HepG2 (cell line): ENCODE measurements around the gene MRPL27. TPM values are rescaled to one million over a fixed set of nuclear protein-coding genes. Genes with fewer than 3 reads are reported as not detected.

ENCODE experiments used
- AHDC1 ChIP-seq: sonication (generic); formaldehyde crosslinking; IDR thresholded peaks from 2 replicates; pipeline ENCODE4 v1.5.1; 2020; ENCODE audit warnings: mild to moderate bottlenecking, missing genetic modification reagents, borderline replicate concordance
- FOXP1 ChIP-seq, 2 experiments: fragments of 450-650 bp in 1 of 2; IDR thresholded peaks; 2 replicates each; pipeline ENCODE4 v1.6.1; 2017 to 2018; ENCODE audit warnings: antibody characterized with exemption in 1 of 2
- KAT2B ChIP-seq: fragments of 150-350 bp; IDR thresholded peaks from 2 replicates; pipeline ENCODE4 v1.6.1; 2014; ENCODE audit warnings: low read depth, low read length, borderline replicate concordance
- MEIS2 ChIP-seq: sonication (generic); formaldehyde crosslinking; IDR thresholded peaks from 2 replicates; pipeline ENCODE4 v1.9.0; 2021; ENCODE audit warnings: mild to moderate bottlenecking, missing genetic modification reagents
- SMARCC2 ChIP-seq: fragments of 450-650 bp; IDR thresholded peaks from 2 replicates; pipeline ENCODE4 v1.6.1; 2017; ENCODE audit warnings: antibody characterized with exemption, mild to moderate bottlenecking
- ZBTB42 ChIP-seq: sonication (generic); formaldehyde crosslinking; IDR thresholded peaks from 2 replicates; pipeline ENCODE4 v1.5.0; 2020; ENCODE audit warnings: mild to moderate bottlenecking, missing genetic modification reagents
- ZBTB7B ChIP-seq: sonication (generic); formaldehyde crosslinking; IDR thresholded peaks from 2 replicates; pipeline ENCODE4 v1.4.0; 2020; ENCODE audit warnings: missing genetic modification reagents
- ZNF160 ChIP-seq: sonication (generic); formaldehyde crosslinking; IDR thresholded peaks from 2 replicates; pipeline ENCODE4 v1.8.0; 2022; ENCODE audit warnings: mild to moderate bottlenecking, inconsistent platforms, missing genetic modification reagents
- ZNF674 ChIP-seq: sonication (generic); formaldehyde crosslinking; IDR thresholded peaks from 2 replicates; pipeline ENCODE4 v1.5.0; 2020; ENCODE audit warnings: low read depth, mild to moderate bottlenecking, missing genetic modification reagents
- polyA plus RNA-seq, 8 experiments: library from polyadenylated mRNA; depleted of rRNA in 3 of 8; stranded (reverse) in 7 of 8; unstranded in 1 of 8; fragments of >200 nt; fragmentation: Illumina TruSeq in 4 of 8; extraction: Trizol in 4 of 8; gene quantifications; 2 replicates each; pipeline versions ENCODE4 v1.2.1 to v1.2.3, GENCODE V29; 2011 to 2016; ENCODE audit warnings: low read depth in 4 of 8, missing spikeins in 1 of 8, mixed read lengths in 1 of 8; ENCODE audit not compliant: insufficient read depth in 1 of 8
- total RNA-seq, 5 experiments: library from RNA; depleted of rRNA; stranded (reverse); fragments of >200 nt; fragmentation: Illumina TruSeq; extraction: Trizol; gene quantifications; 2 replicates each; pipeline ENCODE4 v1.2.3, GENCODE V29; 2016; ENCODE audit warnings: low read depth in 1 of 5
- TF ChIP-seq, protein P1 (sequence below): sonication (generic); formaldehyde crosslinking; IDR thresholded peaks from 2 replicates; pipeline ENCODE4 v1.4.0; 2020; ENCODE audit warnings: missing genetic modification reagents
- TF ChIP-seq, protein P2 (sequence below): sonication (generic); formaldehyde crosslinking; IDR thresholded peaks from 2 replicates; pipeline ENCODE4 v1.4.0; 2020; ENCODE audit warnings: mild to moderate bottlenecking, missing genetic modification reagents
- TF ChIP-seq, protein P3 (sequence below): sonication (generic); formaldehyde crosslinking; IDR thresholded peaks from 2 replicates; pipeline ENCODE4 v1.5.0; 2020; ENCODE audit warnings: missing genetic modification reagents
- TF ChIP-seq, protein P4 (sequence below): sonication (generic); formaldehyde crosslinking; IDR thresholded peaks from 2 replicates; pipeline ENCODE4 v1.8.1; 2023; ENCODE audit warnings: mild to moderate bottlenecking, missing genetic modification reagents
- TF ChIP-seq, protein P5 (sequence below): sonication (generic); formaldehyde crosslinking; IDR thresholded peaks from 2 replicates; pipeline ENCODE4 v1.4.0; 2020; ENCODE audit warnings: missing genetic modification reagents

Gene MRPL27
- total and polyA plus RNA-seq, 2 of the 13 experiments (the other 11 are each of a cell fraction or from before 2014, with no cell fraction given), result 137 to 217 TPM

- TF ChIP-seq, protein P1, sequence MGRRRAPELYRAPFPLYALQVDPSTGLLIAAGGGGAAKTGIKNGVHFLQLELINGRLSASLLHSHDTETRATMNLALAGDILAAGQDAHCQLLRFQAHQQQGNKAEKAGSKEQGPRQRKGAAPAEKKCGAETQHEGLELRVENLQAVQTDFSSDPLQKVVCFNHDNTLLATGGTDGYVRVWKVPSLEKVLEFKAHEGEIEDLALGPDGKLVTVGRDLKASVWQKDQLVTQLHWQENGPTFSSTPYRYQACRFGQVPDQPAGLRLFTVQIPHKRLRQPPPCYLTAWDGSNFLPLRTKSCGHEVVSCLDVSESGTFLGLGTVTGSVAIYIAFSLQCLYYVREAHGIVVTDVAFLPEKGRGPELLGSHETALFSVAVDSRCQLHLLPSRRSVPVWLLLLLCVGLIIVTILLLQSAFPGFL, result no peak
- no peak for TF ChIP-seq KAT2B
- no peak for TF ChIP-seq SMARCC2
- TF ChIP-seq, protein P2, sequence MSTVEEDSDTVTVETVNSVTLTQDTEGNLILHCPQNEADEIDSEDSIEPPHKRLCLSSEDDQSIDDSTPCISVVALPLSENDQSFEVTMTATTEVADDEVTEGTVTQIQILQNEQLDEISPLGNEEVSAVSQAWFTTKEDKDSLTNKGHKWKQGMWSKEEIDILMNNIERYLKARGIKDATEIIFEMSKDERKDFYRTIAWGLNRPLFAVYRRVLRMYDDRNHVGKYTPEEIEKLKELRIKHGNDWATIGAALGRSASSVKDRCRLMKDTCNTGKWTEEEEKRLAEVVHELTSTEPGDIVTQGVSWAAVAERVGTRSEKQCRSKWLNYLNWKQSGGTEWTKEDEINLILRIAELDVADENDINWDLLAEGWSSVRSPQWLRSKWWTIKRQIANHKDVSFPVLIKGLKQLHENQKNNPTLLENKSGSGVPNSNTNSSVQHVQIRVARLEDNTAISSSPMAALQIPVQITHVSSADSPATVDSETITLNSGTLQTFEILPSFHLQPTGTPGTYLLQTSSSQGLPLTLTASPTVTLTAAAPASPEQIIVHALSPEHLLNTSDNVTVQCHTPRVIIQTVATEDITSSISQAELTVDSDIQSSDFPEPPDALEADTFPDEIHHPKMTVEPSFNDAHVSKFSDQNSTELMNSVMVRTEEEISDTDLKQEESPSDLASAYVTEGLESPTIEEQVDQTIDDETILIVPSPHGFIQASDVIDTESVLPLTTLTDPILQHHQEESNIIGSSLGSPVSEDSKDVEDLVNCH (CRISPR knock-in tag), result no peak
- TF ChIP-seq, protein P3, sequence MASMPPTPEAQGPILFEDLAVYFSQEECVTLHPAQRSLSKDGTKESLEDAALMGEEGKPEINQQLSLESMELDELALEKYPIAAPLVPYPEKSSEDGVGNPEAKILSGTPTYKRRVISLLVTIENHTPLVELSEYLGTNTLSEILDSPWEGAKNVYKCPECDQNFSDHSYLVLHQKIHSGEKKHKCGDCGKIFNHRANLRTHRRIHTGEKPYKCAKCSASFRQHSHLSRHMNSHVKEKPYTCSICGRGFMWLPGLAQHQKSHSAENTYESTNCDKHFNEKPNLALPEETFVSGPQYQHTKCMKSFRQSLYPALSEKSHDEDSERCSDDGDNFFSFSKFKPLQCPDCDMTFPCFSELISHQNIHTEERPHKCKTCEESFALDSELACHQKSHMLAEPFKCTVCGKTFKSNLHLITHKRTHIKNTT (CRISPR knock-in tag), result no peak
- no peak for TF ChIP-seq FOXP1 (IDR thresholded peaks at IDR 0.05)
- no peak for TF ChIP-seq FOXP1 (CRISPR knock-in tag; IDR thresholded peaks at IDR 0.05)
- no peak for TF ChIP-seq AHDC1
- TF ChIP-seq ZNF674 (CRISPR knock-in tag), result no peak
- no peak for TF ChIP-seq ZNF160 (CRISPR knock-in tag)
- TF ChIP-seq ZBTB42 (CRISPR knock-in tag), result no peak
- TF ChIP-seq, protein P4, sequence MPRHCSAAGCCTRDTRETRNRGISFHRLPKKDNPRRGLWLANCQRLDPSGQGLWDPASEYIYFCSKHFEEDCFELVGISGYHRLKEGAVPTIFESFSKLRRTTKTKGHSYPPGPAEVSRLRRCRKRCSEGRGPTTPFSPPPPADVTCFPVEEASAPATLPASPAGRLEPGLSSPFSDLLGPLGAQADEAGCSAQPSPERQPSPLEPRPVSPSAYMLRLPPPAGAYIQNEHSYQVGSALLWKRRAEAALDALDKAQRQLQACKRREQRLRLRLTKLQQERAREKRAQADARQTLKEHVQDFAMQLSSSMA (CRISPR knock-in tag), result no peak; the same call in 1 of the 2 replicates
- TF ChIP-seq, protein P5, sequence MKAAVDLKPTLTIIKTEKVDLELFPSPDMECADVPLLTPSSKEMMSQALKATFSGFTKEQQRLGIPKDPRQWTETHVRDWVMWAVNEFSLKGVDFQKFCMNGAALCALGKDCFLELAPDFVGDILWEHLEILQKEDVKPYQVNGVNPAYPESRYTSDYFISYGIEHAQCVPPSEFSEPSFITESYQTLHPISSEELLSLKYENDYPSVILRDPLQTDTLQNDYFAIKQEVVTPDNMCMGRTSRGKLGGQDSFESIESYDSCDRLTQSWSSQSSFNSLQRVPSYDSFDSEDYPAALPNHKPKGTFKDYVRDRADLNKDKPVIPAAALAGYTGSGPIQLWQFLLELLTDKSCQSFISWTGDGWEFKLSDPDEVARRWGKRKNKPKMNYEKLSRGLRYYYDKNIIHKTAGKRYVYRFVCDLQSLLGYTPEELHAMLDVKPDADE (CRISPR knock-in tag), result no peak
- no peak for TF ChIP-seq MEIS2 (CRISPR knock-in tag)
- TF ChIP-seq ZBTB7B, result no peak
Observed at GRCh38 chr17:50361561-50362480, 11.2 kb downstream of the MRPL27 start (continued).
